K562 (cell line): ENCODE data around the gene DGLUCY. TPM values are rescaled to one million over a fixed set of nuclear protein-coding genes. Genes with fewer than 3 reads are reported as not detected.

Experiments used
- ATF7 ChIP-seq: fragments of 450-650 bp; IDR thresholded peaks from 2 replicates; pipeline ENCODE4 v1.7.1; 2014; ENCODE audit warnings: mild to moderate bottlenecking, moderate library complexity
- CBFA2T2 ChIP-seq: fragments of 450-650 bp; conservative IDR thresholded peaks from 2 replicates; pipeline ENCODE4 v1.6.1; 2017; ENCODE audit warnings: mild to moderate bottlenecking
- CBFA2T3 ChIP-seq: fragments of 450-650 bp; IDR thresholded peaks from 2 replicates; pipeline ENCODE4 v1.6.1; 2017
- CBX5 ChIP-seq: IDR thresholded peaks from 2 replicates; pipeline ENCODE4 v1.6.1; 2014; ENCODE audit warnings: low read depth, borderline replicate concordance
- CSDE1 ChIP-seq, 2 experiments: fragments of 450-650 bp; IDR thresholded peaks; 2 replicates each; pipeline ENCODE4 v1.6.1; 2016; ENCODE audit warnings: mild to moderate bottlenecking in 1 of 2
- DACH1 ChIP-seq: fragments of 450-650 bp; IDR thresholded peaks from 2 replicates; pipeline ENCODE4 v1.6.1; 2018; ENCODE audit not compliant: partially characterized antibody
- ELF1 ChIP-seq: fragments of 200-800 bp; sonication (Bioruptor generic); IDR thresholded peaks from 2 replicates; pipeline ENCODE4 v1.6.1; 2016; ENCODE audit warnings: missing genetic modification characterization, missing compliant biosample characterization
- EP300 ChIP-seq: IDR thresholded peaks from 2 replicates; pipeline ENCODE4 v1.6.1; 2012; ENCODE audit warnings: low read length, improper control_type of control experiment
- ESRRB ChIP-seq: fragments of 250-450 bp; sonication (Bioruptor Pico); IDR thresholded peaks from 2 replicates; pipeline ENCODE4 v1.5.0; 2020; ENCODE audit warnings: mild to moderate bottlenecking, moderate library complexity, borderline replicate concordance
- GTF2E2 ChIP-seq: fragments of 200-800 bp; sonication (Bioruptor generic); IDR thresholded peaks from 2 replicates; pipeline ENCODE4 v1.6.1; 2016; ENCODE audit warnings: missing genetic modification characterization, missing compliant biosample characterization
- HBP1 ChIP-seq: fragments of 450-650 bp; formaldehyde crosslinking; IDR thresholded peaks from 2 replicates; pipeline ENCODE4 v1.4.0; 2022; ENCODE audit warnings: missing genetic modification characterization
- HDAC3 ChIP-seq: fragments of 450-650 bp; IDR thresholded peaks from 2 replicates; pipeline ENCODE4 v1.6.1; 2018; ENCODE audit warnings: borderline replicate concordance, mild to moderate bottlenecking, moderate library complexity; ENCODE audit not compliant: partially characterized antibody
- JUND ChIP-seq, 2 experiments: IDR thresholded peaks; 2 replicates in 1 of 2; 3 replicates in 1 of 2; pipeline ENCODE4 v1.6.1; 2011; ENCODE audit warnings: borderline replicate concordance in 2 of 2, low read depth in 2 of 2, low read length in 2 of 2, improper control_type of control experiment in 1 of 2, missing biosample characterization in 1 of 2, missing genetic modification characterization in 1 of 2, missing genetic modification reagents in 1 of 2
- KDM2B ChIP-seq: fragments of 250-450 bp; sonication (Bioruptor Pico); IDR thresholded peaks from 2 replicates; pipeline ENCODE4 v1.8.0; 2021; ENCODE audit warnings: mild to moderate bottlenecking, moderate library complexity
- KLF6 ChIP-seq: fragments of 250-450 bp; sonication (Bioruptor Pico); IDR thresholded peaks from 2 replicates; pipeline ENCODE4 v1.4.0; 2020; ENCODE audit warnings: mild to moderate bottlenecking, moderate library complexity, borderline replicate concordance
- MCM3 ChIP-seq: fragments of 450-650 bp; IDR thresholded peaks from 2 replicates; pipeline ENCODE4 v1.6.1; 2016
- NFE2 ChIP-seq: IDR thresholded peaks from 2 replicates; pipeline ENCODE4 v1.6.1; 2014; ENCODE audit warnings: antibody characterized with exemption, low read depth
- NFRKB ChIP-seq: fragments of 450-650 bp; IDR thresholded peaks from 2 replicates; pipeline ENCODE4 v1.6.1; 2016; ENCODE audit warnings: low read depth
- RBFOX2 ChIP-seq: fragments of 200-400 bp; formaldehyde crosslinking; IDR thresholded peaks from 2 replicates; pipeline ENCODE4 v1.6.1; 2017; ENCODE audit warnings: low read depth, mild to moderate bottlenecking, low read length, moderate library complexity
- RNF2 ChIP-seq: sonication (generic); IDR thresholded peaks from 2 replicates; pipeline ENCODE4 v1.6.1; 2016
- SMAD2 ChIP-seq: fragments of 150-350 bp; IDR thresholded peaks from 2 replicates; pipeline ENCODE4 v1.6.1; 2014; ENCODE audit warnings: low read depth, mild to moderate bottlenecking, low read length
- SNAPC5 ChIP-seq: fragments of 250-450 bp; sonication (Bioruptor Pico); IDR thresholded peaks from 2 replicates; pipeline ENCODE4 v1.8.0; 2021; ENCODE audit warnings: moderate library complexity, mild to moderate bottlenecking, inconsistent platforms
- TAL1 ChIP-seq: fragments of 450-650 bp; IDR thresholded peaks from 2 replicates; pipeline ENCODE4 v1.6.1; 2016; ENCODE audit warnings: mild to moderate bottlenecking
- ZBTB11 ChIP-seq, 3 experiments: fragments of 200-800 bp in 1 of 3; fragments of 250-450 bp in 1 of 3; fragments of 450-650 bp in 1 of 3; sonication (Bioruptor Pico) in 1 of 3; sonication (Bioruptor generic) in 1 of 3; formaldehyde crosslinking in 1 of 3; IDR thresholded peaks; 2 replicates each; pipeline versions ENCODE4 v1.6.1 to v1.8.0; 2016 to 2022; ENCODE audit warnings: mild to moderate bottlenecking in 2 of 3, missing genetic modification characterization in 2 of 3, missing compliant biosample characterization in 1 of 3, moderate library complexity in 1 of 3
- ZNF354B ChIP-seq: fragments of 250-450 bp; sonication (Bioruptor Pico); IDR thresholded peaks from 2 replicates; pipeline ENCODE4 v1.4.0; 2020
- ZNF717 ChIP-seq: fragments of 250-450 bp; sonication (Bioruptor Pico); IDR thresholded peaks from 2 replicates; pipeline ENCODE4 v1.5.0; 2021
- polyA plus RNA-seq, 8 experiments: library from polyadenylated mRNA; depleted of rRNA in 4 of 8; stranded (reverse) in 5 of 8; unstranded in 3 of 8; fragments of >200 nt; fragmentation: Nextera tagmentation in 2 of 8; fragmentation: Illumina TruSeq in 1 of 8; extraction: Ambion mirVana in 2 of 8; extraction: Trizol in 1 of 8; gene quantifications; 2 replicates each; pipeline versions ENCODE4 v1.2.1 to v1.2.3, GENCODE V29; 2011 to 2014; ENCODE audit warnings: inconsistent platforms in 1 of 8, missing spikeins in 1 of 8
- total RNA-seq, 7 experiments: library from RNA; depleted of rRNA in 6 of 7; stranded (reverse); fragments of >200 nt in 6 of 7; fragmentation: Illumina TruSeq in 2 of 7; extraction: Trizol in 2 of 7; gene quantifications; 2 replicates each; pipeline versions ENCODE4 v1.2.1 to v1.2.3, GENCODE V29; 2011 to 2021; ENCODE audit warnings: low replicate concordance in 1 of 7

Gene DGLUCY
- total and polyA plus RNA-seq, 9 of the 15 experiments (the other 6 are each of a cell fraction or from before 2014, with no cell fraction given), result 9.9 to 28.4 (median 21.0) TPM

GRCh38 chr14:91202234-91202974 lies 88.5 kb downstream of the DGLUCY start (continued):
- TF ChIP-seq HBP1 (no peak), KLF6 (0 out of 2 replicates have a peak, but pooled peaks have one; percentile 9), HDAC3 (peak; percentile 71), CBFA2T3 (peak; percentile 82), ZBTB11 (CRISPR knock-in tag; IDR thresholded peaks at IDR 0.05) (peak in 2 of 3 experiments; percentile 56 to 86; a peak in 3 of 6 replicates), CBX5 (0 out of 2 replicates have a peak, but pooled peaks have one; percentile 36), ZNF717 (no peak), GTF2E2 (tag) (peak; percentile 19; the same call in 1 of the 2 replicates), RBFOX2 (peak; percentile 52; the same call in 1 of the 2 replicates), ZNF354B (CRISPR knock-in tag) (no peak), ATF7 (peak; percentile 70; the same call in 1 of the 2 replicates), DACH1 (peak; percentile 36), ESRRB (no peak), RNF2 (peak; percentile 89; the same call in 1 of the 2 replicates), EP300 (peak; percentile 91), MCM3 (no peak), CBFA2T2 (peak; percentile 62), SMAD2 (no peak), JUND (IDR thresholded peaks at IDR 0.05; ENCODE audit: borderline replicate concordance, low read depth, low read length) (peak; percentile 69), JUND (tag; IDR thresholded peaks at IDR 0.05; ENCODE audit: borderline replicate concordance, low read depth, low read length) (peak; percentile 76; the same call in 1 of the 3 replicates), KDM2B (no peak), ELF1 (tag) (peak; percentile 69), NFE2 (peak; percentile 38; the same call in 1 of the 2 replicates), NFRKB (peak; percentile 58; the same call in 1 of the 2 replicates), TAL1 (peak; percentile 53), SNAPC5 (CRISPR knock-in tag) (no peak), CSDE1 (IDR thresholded peaks at IDR 0.05) (no peak)
